HEK293T (cell line): Measurements from ENCODE around the gene FBXO9.

Experiments
- CTCF ChIA-PET: fragments of 350-600 bp; formaldehyde crosslinking; extraction: SDS; loops from one replicate; lab custom pipeline; 2021; ENCODE audit warnings: antibody characterized with exemption, inconsistent platforms; lab: Yijun Ruan, JAX
- POLR2A ChIA-PET: fragments of 350-600 bp; formaldehyde crosslinking; extraction: SDS; loops from one replicate; lab custom pipeline; 2020; ENCODE audit warnings: antibody characterized with exemption, inconsistent platforms; lab: Yijun Ruan, JAX
- DNase-seq: peaks from one replicate; pipeline ENCODE4 v3.0.0; 2012; ENCODE audit warnings: mixed read lengths; ENCODE audit errors: extremely low spot score
- ARNT ChIP-seq: fragments of 450-650 bp; IDR thresholded peaks from 2 replicates; pipeline ENCODE4 v1.6.1; 2017; ENCODE audit warnings: mild to moderate bottlenecking
- BHLHE40 ChIP-seq: fragments of 450-650 bp; IDR thresholded peaks from 2 replicates; pipeline ENCODE4 v1.6.1; 2016; ENCODE audit warnings: mild to moderate bottlenecking, moderate library complexity, borderline replicate concordance
- CTBP1 ChIP-seq: fragments of 450-650 bp; IDR thresholded peaks from 2 replicates; pipeline ENCODE4 v1.6.1; 2016; ENCODE audit warnings: borderline replicate concordance
- ELF4 ChIP-seq: fragments of 450-650 bp; IDR thresholded peaks from 2 replicates; pipeline ENCODE4 v1.6.1; 2017; ENCODE audit warnings: antibody characterized with exemption
- FOXA1 ChIP-seq: fragments of 450-650 bp; IDR thresholded peaks from 2 replicates; pipeline ENCODE4 v1.6.1; 2016; ENCODE audit warnings: mild to moderate bottlenecking
- FOXK2 ChIP-seq: fragments of 450-650 bp; IDR thresholded peaks from 2 replicates; pipeline ENCODE4 v1.6.1; 2016; ENCODE audit warnings: mild to moderate bottlenecking
- FOXM1 ChIP-seq: fragments of 450-650 bp; IDR thresholded peaks from 2 replicates; pipeline ENCODE4 v1.6.1; 2017; ENCODE audit warnings: mild to moderate bottlenecking, borderline replicate concordance
- HDGF ChIP-seq: fragments of 450-650 bp; IDR thresholded peaks from 2 replicates; pipeline ENCODE4 v1.6.1; 2017; ENCODE audit warnings: antibody characterized with exemption, borderline replicate concordance
- L3MBTL2 ChIP-seq: fragments of 450-650 bp; conservative IDR thresholded peaks from 2 replicates; pipeline ENCODE4 v1.6.1; 2016; ENCODE audit warnings: mild to moderate bottlenecking
- LEF1 ChIP-seq: fragments of 450-650 bp; IDR thresholded peaks from 2 replicates; pipeline ENCODE4 v1.6.1; 2017; ENCODE audit warnings: mild to moderate bottlenecking, borderline replicate concordance
- NFRKB ChIP-seq: fragments of 450-650 bp; IDR thresholded peaks from 2 replicates; pipeline ENCODE4 v1.6.1; 2016; ENCODE audit warnings: mild to moderate bottlenecking, moderate library complexity
- SP1 ChIP-seq: fragments of 450-650 bp; IDR thresholded peaks from 2 replicates; pipeline ENCODE4 v1.6.1; 2017
- SUZ12 ChIP-seq: fragments of 450-650 bp; IDR thresholded peaks from 2 replicates; pipeline ENCODE4 v1.6.1; 2016; ENCODE audit warnings: mild to moderate bottlenecking
- TARDBP ChIP-seq: fragments of 450-650 bp; IDR thresholded peaks from 2 replicates; pipeline ENCODE4 v1.6.1; 2016
- ZNF384 ChIP-seq: fragments of 450-650 bp; IDR thresholded peaks from 2 replicates; pipeline ENCODE4 v1.6.1; 2016
- TF ChIP-seq, protein P1 (sequence below): fragments of 450-650 bp; IDR thresholded peaks from 2 replicates; pipeline ENCODE4 v1.6.1; 2016

Gene FBXO9

DNA sequence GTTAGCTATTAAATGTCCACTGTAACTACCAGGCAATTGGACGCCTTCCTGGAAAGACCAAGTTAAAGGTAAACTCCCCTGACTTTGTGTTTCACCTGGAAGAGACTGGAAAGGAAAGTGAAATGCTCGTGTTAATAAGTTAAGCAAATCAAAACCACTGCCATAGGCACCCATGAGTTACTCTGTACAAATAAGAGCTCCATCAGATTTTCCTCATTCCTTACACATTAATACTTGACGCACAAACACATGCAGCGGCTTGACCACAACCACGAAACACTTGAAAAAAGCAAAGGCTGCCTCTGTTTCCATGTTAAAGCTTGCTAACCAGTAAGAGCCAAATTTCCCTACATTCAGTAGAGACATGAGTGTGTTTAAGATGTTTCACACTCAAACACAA lies 63.6 kb downstream of the FBXO9 start:
- POLR2A ChIA-PET = no interaction called here
- TF ChIP-seq TARDBP (no peak), L3MBTL2 (no peak), HDGF (no peak), FOXA1 (no peak), SP1 (no peak), LEF1 (no peak), ZNF384 (no peak), FOXK2 (no peak), NFRKB (no peak), FOXM1 (no peak), ELF4 (no peak), CTBP1 (no peak), BHLHE40 (no peak), ARNT (no peak), SUZ12 (no peak)
- TF ChIP-seq, protein P1, sequence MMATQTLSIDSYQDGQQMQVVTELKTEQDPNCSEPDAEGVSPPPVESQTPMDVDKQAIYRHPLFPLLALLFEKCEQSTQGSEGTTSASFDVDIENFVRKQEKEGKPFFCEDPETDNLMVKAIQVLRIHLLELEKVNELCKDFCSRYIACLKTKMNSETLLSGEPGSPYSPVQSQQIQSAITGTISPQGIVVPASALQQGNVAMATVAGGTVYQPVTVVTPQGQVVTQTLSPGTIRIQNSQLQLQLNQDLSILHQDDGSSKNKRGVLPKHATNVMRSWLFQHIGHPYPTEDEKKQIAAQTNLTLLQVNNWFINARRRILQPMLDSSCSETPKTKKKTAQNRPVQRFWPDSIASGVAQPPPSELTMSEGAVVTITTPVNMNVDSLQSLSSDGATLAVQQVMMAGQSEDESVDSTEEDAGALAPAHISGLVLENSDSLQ = no peak
- no peak for DNase-seq
- CTCF ChIA-PET = no interaction called here

DNA sequence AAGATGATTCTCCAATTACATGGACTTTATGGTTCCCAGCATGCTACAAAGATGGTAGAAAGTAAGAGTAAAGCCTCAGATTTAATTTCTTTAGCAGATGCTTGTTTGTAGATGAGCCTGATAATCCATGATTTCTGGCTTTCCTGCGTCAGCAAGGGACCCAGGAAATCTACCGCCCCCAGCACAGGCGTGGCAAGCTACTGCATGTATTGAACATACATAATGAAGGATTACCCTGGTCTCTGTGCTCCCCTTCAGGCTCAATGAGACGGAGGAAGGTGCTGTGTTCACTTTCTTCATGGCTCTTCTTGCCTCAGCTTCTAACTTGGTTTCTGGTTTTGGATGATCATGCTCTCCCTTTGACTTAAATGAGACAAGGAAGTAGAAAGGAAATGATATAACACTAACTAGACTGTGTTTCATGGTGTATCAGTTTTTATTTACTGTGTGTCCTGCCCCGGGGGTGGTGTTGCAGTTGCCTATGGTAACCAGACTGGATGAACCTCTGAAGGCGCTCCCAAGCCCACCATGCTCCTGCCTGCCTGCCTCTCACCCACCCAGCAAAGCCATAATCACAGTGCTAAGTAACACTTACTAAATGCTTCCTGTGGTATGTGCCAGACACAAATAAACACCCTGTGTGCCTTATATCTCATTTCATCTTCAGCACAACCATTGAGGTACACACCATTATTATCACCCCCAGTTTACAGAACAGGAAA lies 65.5 kb downstream of the FBXO9 start:
- DNase-seq = no peak
- no peak for TF ChIP-seq FOXA1
- no peak for TF ChIP-seq FOXK2
- TF ChIP-seq, protein P1 = no peak
- no peak for TF ChIP-seq TARDBP
- TF ChIP-seq ZNF384 = no peak
- TF ChIP-seq FOXM1 = no peak
- no peak for TF ChIP-seq LEF1
- no peak for TF ChIP-seq L3MBTL2
- no peak for TF ChIP-seq ARNT
- no peak for TF ChIP-seq NFRKB
- no peak for TF ChIP-seq ELF4
- no peak for TF ChIP-seq SUZ12
- TF ChIP-seq BHLHE40 = no peak
- TF ChIP-seq CTBP1 = no peak
- TF ChIP-seq SP1 = no peak
- TF ChIP-seq HDGF = no peak
- ChIA-PET POLR2A (no interaction called here), CTCF (no interaction called here)

DNA sequence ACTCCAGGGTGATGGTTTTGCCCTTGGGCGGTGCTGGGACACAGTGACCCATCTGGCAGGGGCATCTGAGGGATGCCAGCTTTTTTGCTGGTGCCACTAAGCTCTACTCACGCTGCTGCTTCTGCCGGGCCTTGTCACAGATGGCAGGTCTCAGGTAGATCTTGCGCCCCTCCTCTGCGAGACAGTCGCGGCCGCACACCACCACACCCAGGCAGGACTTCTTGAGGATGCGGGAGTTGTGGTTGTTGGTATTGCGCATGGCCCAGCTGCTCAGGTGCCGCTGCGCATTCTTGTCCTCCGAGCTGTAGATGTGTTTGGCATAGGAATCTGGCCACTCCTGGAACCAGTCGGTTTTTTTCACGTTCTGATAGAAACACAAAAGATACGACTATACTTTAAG lies 68.8 kb downstream of the FBXO9 start:
- no peak for TF ChIP-seq NFRKB
- no peak for TF ChIP-seq HDGF
- no peak for TF ChIP-seq ARNT
- TF ChIP-seq TARDBP = no peak
- no peak for TF ChIP-seq FOXM1
- no peak for TF ChIP-seq LEF1
- DNase-seq = no peak
- POLR2A ChIA-PET = no interaction called here
- CTCF ChIA-PET = no interaction called here

DNA sequence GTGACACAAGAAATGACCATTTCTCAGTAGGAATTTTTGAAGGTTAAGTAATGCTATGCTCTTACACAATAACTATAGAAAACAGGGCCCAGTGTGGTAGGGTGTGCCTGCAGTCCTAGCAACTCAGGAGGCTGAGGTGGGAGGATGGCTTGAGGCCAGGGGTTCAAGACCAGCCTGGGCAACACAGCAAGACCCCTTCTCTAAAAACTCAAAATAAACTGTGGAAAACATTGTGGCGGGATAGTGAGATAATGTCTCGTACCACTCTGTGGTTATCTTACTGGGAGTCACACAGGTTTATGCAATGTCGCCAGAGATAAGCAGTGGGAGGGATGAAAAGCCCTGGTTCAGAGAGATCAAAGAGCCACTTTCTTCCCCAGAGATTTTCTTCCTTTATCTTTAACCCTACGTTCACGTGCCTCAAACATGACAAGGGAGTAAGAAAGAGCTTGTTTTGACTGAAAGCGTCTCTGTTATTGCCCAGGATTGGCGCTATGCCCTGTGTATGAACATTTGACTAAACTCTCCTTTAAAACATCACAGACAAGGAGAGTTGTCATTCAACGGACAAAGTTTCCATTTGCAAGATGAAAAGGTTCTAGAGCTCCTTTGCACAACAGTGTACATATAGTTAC lies 69.5 kb downstream of the FBXO9 start:
- DNase-seq = no peak
- CTCF ChIA-PET = no interaction called here
- POLR2A ChIA-PET = no interaction called here
- TF ChIP-seq SP1 (no peak), ARNT (no peak), ZNF384 (no peak), HDGF (no peak), NFRKB (no peak), FOXM1 (no peak), ELF4 (no peak), CTBP1 (no peak), TARDBP (no peak), FOXK2 (no peak), FOXA1 (no peak), L3MBTL2 (no peak), BHLHE40 (no peak), LEF1 (no peak), SUZ12 (no peak)
- TF ChIP-seq, protein P1 = no peak

- ChIA-PET CTCF (no interaction called here), POLR2A (no interaction called here)
- TF ChIP-seq FOXK2 = no peak
- no peak for DNase-seq
Observed at GRCh38 chr6:53136000-53136609, 70.9 kb downstream of the FBXO9 start.

DNA sequence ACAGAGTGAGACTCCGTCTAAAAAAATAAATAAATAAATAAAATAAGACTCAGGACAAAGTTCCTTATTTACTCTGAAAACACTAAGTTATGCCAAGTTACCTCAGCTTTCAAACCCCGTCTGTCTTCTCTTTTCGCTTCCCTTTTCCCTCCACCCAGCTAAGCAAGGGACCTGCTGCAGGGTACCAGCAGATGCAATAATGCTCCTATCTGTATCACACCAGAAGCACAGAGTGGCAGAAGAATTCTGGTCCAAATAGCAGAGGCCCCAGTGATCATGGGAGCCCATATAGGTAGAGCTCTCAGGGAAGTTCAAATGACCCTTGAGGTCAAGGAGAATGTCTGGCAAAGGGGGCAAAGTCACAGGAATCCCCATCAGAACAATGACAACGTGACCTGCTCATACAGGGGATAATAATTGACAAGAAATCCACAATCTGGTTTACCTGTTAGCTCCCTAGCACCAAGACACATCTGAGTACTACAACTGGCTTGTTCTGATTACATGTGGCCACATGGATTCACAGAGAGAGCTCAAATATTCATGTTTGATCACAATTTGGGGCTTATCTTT lies 74.7 kb downstream of the FBXO9 start:
- no peak for DNase-seq
- TF ChIP-seq ELF4 (no peak), SP1 (no peak), HDGF (no peak), SUZ12 (no peak), CTBP1 (no peak), ZNF384 (no peak), TARDBP (no peak), ARNT (no peak), NFRKB (no peak), LEF1 (no peak), FOXK2 (no peak)
- ChIA-PET POLR2A (no interaction called here), CTCF (no interaction called here)
